ENCODE measurements around the gene EFNA4.

GRCh38 chr1:155039308-155039669, 24.3 kb upstream of the EFNA4 start:
- TF ChIP-seq, protein P1, sequence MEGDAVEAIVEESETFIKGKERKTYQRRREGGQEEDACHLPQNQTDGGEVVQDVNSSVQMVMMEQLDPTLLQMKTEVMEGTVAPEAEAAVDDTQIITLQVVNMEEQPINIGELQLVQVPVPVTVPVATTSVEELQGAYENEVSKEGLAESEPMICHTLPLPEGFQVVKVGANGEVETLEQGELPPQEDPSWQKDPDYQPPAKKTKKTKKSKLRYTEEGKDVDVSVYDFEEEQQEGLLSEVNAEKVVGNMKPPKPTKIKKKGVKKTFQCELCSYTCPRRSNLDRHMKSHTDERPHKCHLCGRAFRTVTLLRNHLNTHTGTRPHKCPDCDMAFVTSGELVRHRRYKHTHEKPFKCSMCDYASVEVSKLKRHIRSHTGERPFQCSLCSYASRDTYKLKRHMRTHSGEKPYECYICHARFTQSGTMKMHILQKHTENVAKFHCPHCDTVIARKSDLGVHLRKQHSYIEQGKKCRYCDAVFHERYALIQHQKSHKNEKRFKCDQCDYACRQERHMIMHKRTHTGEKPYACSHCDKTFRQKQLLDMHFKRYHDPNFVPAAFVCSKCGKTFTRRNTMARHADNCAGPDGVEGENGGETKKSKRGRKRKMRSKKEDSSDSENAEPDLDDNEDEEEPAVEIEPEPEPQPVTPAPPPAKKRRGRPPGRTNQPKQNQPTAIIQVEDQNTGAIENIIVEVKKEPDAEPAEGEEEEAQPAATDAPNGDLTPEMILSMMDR (IDR thresholded peaks at IDR 0.05; ENCODE audit: low read depth, low read length, poor library complexity, severe bottlenecking) = no peak
- TF ChIP-seq EZH2phosphoT487 (IDR thresholded peaks at IDR 0.05; ENCODE audit: borderline replicate concordance, low read length) = no peak
